Right cardiac atrium (tissue), 5 donors: Measurements from ENCODE around the gene PBX1. TPM values are rescaled to one million over a fixed set of nuclear protein-coding genes. Genes with fewer than 3 reads are reported as not detected.
"Not testable (repeated sequence)": the region's sequence is repeated elsewhere in the genome, so short reads cannot be mapped to it uniquely, and the experiment has no call there.

ENCODE experiments used
- ATAC-seq, 2 donors: fragments of 200-7000 bp; cut with Tn5 transposase; one replicate each; pipeline versions ENCODE4 v1.8.0 to v1.9.1; 2020; ENCODE audit warnings: moderate library complexity in 2 of 2, mild to moderate bottlenecking in 1 of 2
- DNase-seq, 3 donors: peaks; one replicate each; pipeline ENCODE4 v3.0.0-alpha.2; 2020
- H3K27ac ChIP-seq: one replicate; pipeline ENCODE4 v1.5.1; 2013; ENCODE audit warnings: mild to moderate bottlenecking, low read length, control low read depth, moderate library complexity
- H3K27me3 ChIP-seq: one replicate; pipeline ENCODE4 v1.6.1; 2013; ENCODE audit not compliant: control insufficient read depth, insufficient read depth
- H3K4me1 ChIP-seq: one replicate; pipeline ENCODE4 v1.6.1; 2013; ENCODE audit warnings: low read length; ENCODE audit not compliant: control insufficient read depth, insufficient read depth
- H3K4me3 ChIP-seq: one replicate; pipeline ENCODE4 v1.5.1; 2013; ENCODE audit warnings: low read length, control low read depth
- H3K9me3 ChIP-seq: one replicate; pipeline ENCODE4 v1.6.1; 2013; ENCODE audit warnings: low read length; ENCODE audit not compliant: control insufficient read depth
- WGBS: extraction: QIAGEN DNeasy Blood & Tissue Kit; methylation state at CpG from one replicate; pipeline ENCODE4 v1.1.7; 2013; 5-methylcytosine and 5-hydroxymethylcytosine counted together
- intact Hi-C, 4 donors: fragments of 100-400 bp; cut with DNase I; formaldehyde crosslinking; loops; one replicate each; pipeline versions ENCODE4 v1.11.0 to v1.14.0; 2022 to 2023
- polyA plus RNA-seq: library from polyadenylated mRNA; stranded (reverse); fragments of 200-250 nt; gene quantifications from one replicate; pipeline ENCODE4 v1.2.3, GENCODE V29; 2013
- total RNA-seq, 4 donors: library from RNA; stranded (reverse); fragmentation: NEBNext Ultra II Directional; extraction: Animal tissue kit (Norgen Biotek cat#: 25700); gene quantifications; one replicate each; pipeline ENCODE4 v1.2.1, GENCODE V29; 2021
- donor health status: healthy with polysubstance abuse.
- donor health status: DM: no; HTN: yes; CAD: no.
- donor health status: DM: no; HTN: no; CAD: no.
- donor health status: DM: no; HTN: yes; CAD: no; lungs with severe emphysema.
- donor health status: DM: yes; HTN: yes; CAD: no.

Gene PBX1
- total and polyA plus RNA-seq, 5 donors, result 19.8 to 81.6 (median 76.8) TPM

- H3K27ac ChIP-seq, result no peak overlapping the region
- DNase-seq, result no peak
- no peak for ATAC-seq
- no peaks in the 10 kb centered on the region for H3K4me1 ChIP-seq
- H3K4me3 ChIP-seq, result no peak overlapping the region
- WGBS, result 74% methylated on average over 5 of the region's 5 CpGs
- no peaks in the 10 kb centered on the region for H3K9me3 ChIP-seq
- intact Hi-C loops, result no loop called here
- no peaks in the 10 kb centered on the region for H3K27me3 ChIP-seq
Measured at GRCh38 chr1:164534863-164535610, 23.9 kb upstream of the PBX1 start.

GRCh38 chr1:164552463-164552988, 6.5 kb upstream of the PBX1 start:
- WGBS, result 96% methylated on average over 8 of the region's 8 CpGs
- not testable (repeated sequence) for ATAC-seq

DNA sequence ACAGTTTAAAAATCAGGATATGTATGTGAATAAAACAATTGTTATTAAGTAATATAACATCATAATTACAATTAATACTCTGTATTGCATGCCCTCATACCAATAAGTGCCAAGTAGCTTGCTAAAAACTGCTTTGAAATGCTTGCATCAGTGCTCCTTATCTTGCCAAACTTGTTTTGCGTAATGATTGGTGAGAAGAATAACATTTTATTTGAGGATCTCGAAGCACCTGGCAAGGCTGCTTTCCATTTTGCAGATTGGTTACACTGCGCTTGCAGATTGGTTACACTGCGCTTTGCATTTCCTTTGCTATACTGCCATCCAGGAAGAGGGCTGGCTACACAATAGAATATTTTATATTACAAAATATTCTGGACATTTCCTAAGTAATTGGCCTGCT, 1.7 kb upstream of the PBX1 start:
- ATAC-seq (no peak), DNase-seq (no peak)
- H3K4me3 ChIP-seq, result no peak overlapping the region
- intact Hi-C loops, result no loop called here
- no peaks in the 10 kb centered on the region for H3K4me1 ChIP-seq
- H3K27ac ChIP-seq, result no peak overlapping the region
- no peaks in the 10 kb centered on the region for H3K9me3 ChIP-seq
- H3K27me3 ChIP-seq, result no peaks in the 10 kb centered on the region
- WGBS, result 66% methylated on average over 4 of the region's 4 CpGs

More at GRCh38 chr1:164552463-164552988, 6.5 kb upstream of the PBX1 start:
- DNase-seq, H3K27me3 ChIP-seq, H3K4me3 ChIP-seq, H3K9me3 ChIP-seq, H3K4me1 ChIP-seq, H3K27ac ChIP-seq, intact Hi-C loops: not testable (repeated sequence)

DNA sequence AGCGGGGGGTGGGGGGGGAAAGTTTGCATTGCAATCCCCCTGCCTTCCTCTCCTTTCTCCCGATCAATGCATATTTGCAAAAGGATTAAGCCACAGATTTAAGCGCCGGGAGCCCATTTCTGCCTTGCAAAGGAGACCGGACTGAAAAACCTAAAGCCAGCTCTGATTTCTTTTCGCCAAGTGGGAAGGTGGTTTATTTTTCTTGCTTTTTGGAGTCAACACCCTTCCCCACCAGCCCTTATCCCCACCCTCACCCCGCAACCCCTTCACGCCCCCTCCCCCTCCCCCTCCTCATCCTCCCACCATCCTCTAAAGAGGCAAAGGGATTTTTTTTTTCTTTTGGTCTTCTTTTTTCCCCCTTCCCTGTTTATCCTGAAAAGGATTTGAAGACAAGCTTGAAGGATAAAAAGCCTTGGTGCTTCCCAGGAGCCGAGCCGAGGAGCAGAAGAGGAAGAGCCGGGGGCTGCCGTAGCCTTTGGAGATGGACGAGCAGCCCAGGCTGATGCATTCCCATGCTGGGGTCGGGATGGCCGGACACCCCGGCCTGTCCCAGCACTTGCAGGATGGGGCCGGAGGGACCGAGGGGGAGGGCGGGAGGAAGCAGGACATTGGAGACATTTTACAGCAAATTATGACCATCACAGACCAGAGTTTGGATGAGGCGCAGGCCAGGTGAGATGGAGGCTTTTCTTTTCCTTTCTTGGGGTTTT, 513 bp downstream of the PBX1 start:
- WGBS, result under 1% methylated on average over 20 of the region's 20 CpGs

DNA sequence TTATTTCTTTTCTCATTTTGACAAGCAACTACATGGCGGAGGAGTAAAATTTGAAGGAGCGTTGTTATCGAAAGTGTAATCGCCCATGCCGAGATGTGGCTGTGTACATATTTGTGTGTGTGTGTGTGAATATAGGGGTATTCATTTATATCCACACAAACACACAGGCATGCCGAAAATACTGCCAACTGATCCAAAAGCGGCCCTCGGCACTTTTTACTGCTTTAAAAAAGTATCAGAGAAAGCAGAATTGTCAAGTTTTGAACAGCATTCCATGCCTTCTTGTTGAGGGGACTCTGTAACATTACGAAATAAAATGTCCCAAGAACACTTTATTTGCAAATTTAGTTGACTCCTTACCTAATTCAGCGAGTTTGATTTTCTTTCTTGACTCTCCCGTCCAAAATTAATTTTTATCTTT, 1.1 kb downstream of the PBX1 start:
- peak overlapping the region; percentile 99 for H3K27ac ChIP-seq
- peak overlapping the region; percentile 96 for H3K4me3 ChIP-seq
- DNase-seq, result no peak
- H3K4me1 ChIP-seq, result no peaks in the 10 kb centered on the region
- ATAC-seq, result no peak
- H3K27me3 ChIP-seq, result no peaks in the 10 kb centered on the region
- H3K9me3 ChIP-seq, result no peaks in the 10 kb centered on the region
- WGBS, result under 1% methylated on average over 11 of the region's 11 CpGs
- intact Hi-C loops, result loop anchor here (2.0 to 10.0 kb wide), 4 partner anchors 55 to 227 kb away; no protein-coding TSS in a partner anchor

More for the DNA sequence above, 513 bp downstream of the PBX1 start:
- intact Hi-C loops, result loop anchor here (2.0 to 10.0 kb wide), 4 partner anchors 55 to 228 kb away; no protein-coding TSS in a partner anchor
- Histone ChIP-seq H3K9me3 (no peaks in the 10 kb centered on the region), H3K4me3 (peak overlapping the region; percentile 96), H3K4me1 (no peaks in the 10 kb centered on the region), H3K27me3 (no peaks in the 10 kb centered on the region), H3K27ac (peak overlapping the region; percentile 99)
- ATAC-seq (peak; percentile 42 to 60), DNase-seq (peak; percentile 44 to 70 (median 70))

- under 1% methylated on average over 2 of the region's 2 CpGs for WGBS
- Histone ChIP-seq H3K4me1 (no peaks in the 10 kb centered on the region), H3K9me3 (no peaks in the 10 kb centered on the region), H3K27me3 (no peaks in the 10 kb centered on the region), H3K27ac (peak overlapping the region; percentile 62), H3K4me3 (peak overlapping the region; percentile 96)
- no peak for ATAC-seq
- intact Hi-C loops, result loop anchor here (2.0 to 10.0 kb wide), 4 partner anchors 54 to 227 kb away; no protein-coding TSS in a partner anchor
- DNase-seq, result no peak
Measured at GRCh38 chr1:164560556-164560955, 1.6 kb downstream of the PBX1 start.

DNA sequence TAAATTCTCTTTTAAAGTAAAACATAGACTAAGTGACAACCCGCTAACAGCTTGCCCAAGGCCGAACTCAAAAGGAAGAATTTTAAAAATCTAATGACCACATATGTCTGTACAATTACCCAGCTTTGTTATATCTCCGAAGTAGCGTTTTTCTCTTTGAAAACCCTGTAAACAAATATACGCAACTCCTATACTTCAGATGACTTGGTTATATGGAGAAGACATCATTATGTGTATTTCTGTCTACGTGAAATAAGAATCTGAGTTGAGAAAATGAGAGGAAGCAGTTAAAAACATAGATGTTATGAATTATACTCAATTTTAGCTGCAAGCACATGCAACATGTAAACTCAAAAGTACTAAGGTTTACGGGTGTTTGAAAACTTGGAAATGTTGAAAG, 2.0 kb downstream of the PBX1 start:
- Histone ChIP-seq H3K9me3 (no peaks in the 10 kb centered on the region), H3K4me3 (peak overlapping the region; percentile 96), H3K27ac (no peak overlapping the region), H3K27me3 (no peaks in the 10 kb centered on the region), H3K4me1 (no peaks in the 10 kb centered on the region)
- 3% methylated on average over 7 of the region's 7 CpGs for WGBS
- intact Hi-C loops, result loop anchor here (2.0 to 10.0 kb wide), 4 partner anchors 54 to 226 kb away; no protein-coding TSS in a partner anchor
- DNase-seq, result no peak
- ATAC-seq, result no peak

- H3K9me3 ChIP-seq, result no peaks in the 10 kb centered on the region
- peak overlapping the region; percentile 96 for H3K4me3 ChIP-seq
- no peak overlapping the region for H3K27ac ChIP-seq
- intact Hi-C loops, result loop anchor here (2.0 to 10.0 kb wide), 4 partner anchors 53 to 226 kb away; no protein-coding TSS in a partner anchor
- ATAC-seq (no peak), DNase-seq (no peak)
- WGBS, result 3% methylated on average over 1 of the region's 1 CpG
- H3K4me1 ChIP-seq, result no peaks in the 10 kb centered on the region
- no peaks in the 10 kb centered on the region for H3K27me3 ChIP-seq
Measured at GRCh38 chr1:164561472-164561871, 2.5 kb downstream of the PBX1 start.

- intact Hi-C loops, result loop anchor here in 3 of 4 donors (5.0 to 10.0 kb wide), 3 partner anchors 53 to 225 kb away; no protein-coding TSS in a partner anchor
- Histone ChIP-seq H3K27me3 (no peaks in the 10 kb centered on the region), H3K27ac (peak overlapping the region; percentile 81), H3K9me3 (no peaks in the 10 kb centered on the region), H3K4me1 (no peaks in the 10 kb centered on the region), H3K4me3 (peak overlapping the region; percentile 71)
- no peak for ATAC-seq
- DNase-seq, result no peak
Measured at GRCh38 chr1:164562061-164562460, 3.1 kb downstream of the PBX1 start.

- Histone ChIP-seq H3K27me3 (no peaks in the 10 kb centered on the region), H3K9me3 (no peaks in the 10 kb centered on the region), H3K4me1 (no peaks in the 10 kb centered on the region), H3K4me3 (peak overlapping the region; percentile 71), H3K27ac (peak overlapping the region; percentile 81)
- intact Hi-C loops, result loop anchor here in 3 of 4 donors (5.0 to 10.0 kb wide), 3 partner anchors 52 to 225 kb away; no protein-coding TSS in a partner anchor
- DNase-seq (no peak), ATAC-seq (no peak)
- WGBS, result 24% methylated on average over 4 of the region's 4 CpGs
Measured at GRCh38 chr1:164562511-164562910, 3.5 kb downstream of the PBX1 start.
